HG03439 (cell line): Measurements from ENCODE around the gene NCAM1.
"Not testable (repeated sequence)": the region's sequence is repeated elsewhere in the genome, so short reads cannot be mapped to it uniquely, and the experiment has no call there.

ENCODE experiments used
- ATAC-seq: cut with Tn5 transposase; IDR thresholded peaks from one replicate; pipeline ENCODE4 v1.9.1; 2021; ENCODE audit warnings: mild to moderate bottlenecking, moderate library complexity; ENCODE audit not compliant: unreplicated experiment

Gene NCAM1

GRCh38 chr11:113293936-113294335, 332.7 kb downstream of the NCAM1 start:
- ATAC-seq = no peak

- no peak for ATAC-seq
These were observed 334.8 kb downstream of the NCAM1 start for GRCh38 chr11:113295993-113296392.

DNA sequence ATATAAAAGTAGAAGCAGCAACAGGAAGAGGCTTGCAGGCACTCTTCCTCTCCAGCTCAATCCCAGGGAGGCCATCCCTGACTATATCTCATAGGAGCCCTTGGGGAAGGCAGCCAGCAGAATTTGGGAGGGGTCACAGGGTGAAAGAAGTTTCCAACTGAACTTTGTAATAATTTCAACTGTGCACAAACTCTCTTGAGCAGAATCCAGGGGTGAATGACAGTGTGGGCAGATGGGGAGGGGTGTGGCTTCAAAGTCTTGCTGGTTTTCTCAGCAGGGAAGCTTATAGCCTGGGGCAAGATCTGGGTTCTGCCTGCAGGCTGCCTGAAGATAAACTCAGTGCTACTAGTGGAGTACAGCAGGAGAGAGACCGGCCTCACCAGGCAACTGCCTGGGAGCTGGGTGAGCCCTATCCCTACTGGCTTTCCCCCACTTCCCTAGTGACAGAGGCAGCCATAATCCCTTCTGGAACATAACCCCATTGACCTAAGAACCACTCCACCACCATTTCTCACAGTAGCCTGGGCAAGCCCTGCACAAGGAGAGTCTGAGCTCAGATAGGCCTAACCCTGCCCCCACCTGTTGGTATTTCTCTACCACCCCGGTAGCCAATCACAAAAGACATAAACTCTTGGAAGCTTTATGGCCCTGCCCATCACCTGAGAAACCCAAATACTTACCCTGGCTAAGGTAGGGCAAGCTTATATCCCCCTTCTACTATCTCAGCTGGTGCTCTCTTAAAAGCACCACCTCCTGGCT, 335.4 kb downstream of the NCAM1 start:
- no peak for ATAC-seq

GRCh38 chr11:113298496-113298895, 337.3 kb downstream of the NCAM1 start:
- ATAC-seq = not testable (repeated sequence)

- ATAC-seq = no peak
These were observed 343.7 kb downstream of the NCAM1 start for GRCh38 chr11:113304916-113305315.

DNA sequence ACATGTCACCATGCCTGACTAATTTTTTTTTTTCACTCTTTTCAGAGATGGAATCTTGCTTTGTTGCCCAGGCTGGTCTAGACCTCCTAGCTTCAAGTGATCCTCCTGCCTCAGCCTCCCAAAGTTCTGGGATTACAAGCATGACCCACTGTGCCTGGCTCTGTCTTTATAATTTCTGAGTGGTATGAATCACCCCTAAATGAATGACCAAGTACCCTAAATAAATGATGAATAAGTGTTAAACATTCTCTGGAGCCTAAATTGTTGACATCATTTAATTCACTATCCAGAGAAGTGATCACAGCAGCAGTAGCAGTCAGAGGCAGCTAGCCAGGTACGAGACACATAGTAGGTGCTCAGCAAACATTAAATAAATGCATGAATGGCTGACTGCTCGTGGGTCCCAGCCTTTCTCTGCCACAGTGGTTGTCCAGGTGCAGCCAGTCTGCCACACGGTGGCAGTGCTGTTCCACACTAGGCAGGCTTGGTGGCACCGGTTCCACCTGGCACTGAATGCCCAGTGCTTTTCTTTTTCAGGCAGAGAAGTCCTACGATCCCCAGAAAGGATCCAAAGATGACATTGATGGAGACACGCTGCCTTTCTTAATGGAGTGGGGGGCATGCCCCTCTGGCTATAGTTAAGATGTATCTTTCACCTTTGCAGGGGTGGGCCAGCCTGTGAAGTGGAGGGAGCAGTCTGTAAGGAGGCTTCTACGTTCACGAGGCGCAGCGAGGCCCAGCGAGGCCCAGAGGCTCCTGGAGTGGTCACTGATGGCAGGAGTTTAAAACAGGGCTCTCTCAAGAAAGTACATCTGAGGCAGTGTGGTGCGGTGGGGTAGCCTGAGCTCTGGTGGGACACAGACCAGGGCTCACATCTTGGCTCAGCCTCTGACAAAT, 344.5 kb downstream of the NCAM1 start:
- peak; percentile 61 for ATAC-seq

DNA sequence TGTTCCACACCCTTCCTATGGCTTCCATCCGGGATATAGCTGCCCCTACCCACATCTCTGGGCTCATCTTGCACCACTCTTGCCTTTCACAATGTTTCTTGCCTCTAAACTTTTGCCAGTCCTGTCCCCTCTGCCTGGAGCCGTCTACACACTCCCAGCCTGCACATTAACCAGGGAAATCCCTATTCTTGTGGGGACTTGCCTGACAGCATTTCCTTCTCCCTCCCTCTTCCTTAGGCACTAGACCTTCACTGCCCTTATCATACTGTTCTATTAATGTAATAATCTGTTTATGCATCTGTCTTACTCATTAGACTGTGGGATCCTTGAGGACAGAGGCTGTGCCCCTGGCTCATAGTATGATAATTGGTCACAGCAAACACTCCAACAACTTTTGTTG, 347.4 kb downstream of the NCAM1 start:
- no peak for ATAC-seq

DNA sequence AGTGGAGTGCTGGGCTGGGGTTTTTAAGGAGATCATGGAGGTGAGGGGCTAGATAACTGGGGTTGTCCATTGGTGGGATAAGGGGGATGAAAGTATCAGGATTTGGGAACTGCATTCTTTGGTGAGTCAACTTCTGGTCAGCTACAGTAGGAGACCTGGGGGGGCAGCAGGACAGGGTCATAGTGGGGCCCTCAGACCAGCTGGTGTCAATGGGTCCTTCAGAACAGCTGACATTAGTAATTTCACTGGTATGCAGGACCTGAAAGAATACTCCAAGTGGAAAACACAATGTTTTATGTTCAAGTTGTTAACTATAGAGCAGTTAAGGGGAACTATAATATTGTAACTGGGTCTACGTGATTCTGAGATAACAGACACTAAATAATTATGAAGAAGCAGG, 350.3 kb downstream of the NCAM1 start:
- no peak for ATAC-seq

DNA sequence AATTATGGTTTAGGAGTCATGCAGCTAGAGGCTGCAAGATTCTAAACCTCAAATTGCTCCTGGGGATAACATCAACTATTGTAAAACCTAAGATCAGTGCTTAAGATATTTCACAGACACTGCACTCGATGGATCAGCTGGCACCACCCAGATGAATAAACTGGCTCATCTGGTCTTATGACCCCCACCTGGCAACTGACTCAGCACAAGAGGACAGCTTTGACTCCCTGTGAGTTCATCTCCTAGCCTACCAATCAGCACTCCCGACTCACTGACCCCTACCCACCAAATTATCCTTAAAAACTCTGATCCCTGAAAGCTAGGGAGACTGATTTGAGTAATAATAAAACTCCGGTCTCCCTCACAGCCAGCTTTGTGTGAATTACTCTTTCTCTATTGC, 352.4 kb downstream of the NCAM1 start:
- no peak for ATAC-seq

DNA sequence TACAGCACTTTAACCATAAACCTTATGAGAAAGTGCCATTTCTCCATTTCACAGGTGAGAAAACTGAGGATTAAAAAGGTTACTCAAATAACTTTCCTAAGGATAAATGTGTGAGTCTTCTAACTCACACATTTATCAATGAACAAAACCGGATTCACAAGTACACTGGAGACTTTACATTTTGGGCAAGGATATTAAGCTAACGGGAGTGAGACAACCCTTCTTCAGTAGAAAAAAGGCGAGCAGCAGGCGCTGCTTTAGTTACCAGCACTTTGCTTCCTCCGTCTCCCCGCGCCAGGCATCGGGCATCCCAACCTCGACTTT, 352.8 kb downstream of the NCAM1 start:
- ATAC-seq = no peak

- peak; percentile 97 for ATAC-seq
These were observed 353.4 kb downstream of the NCAM1 start, which contains the start of gene TTC12 for GRCh38 chr11:113314389-113315301. TTC12 (plus strand) TSS chr11:113314583; CDS start chr11:113316258, 1,675 bp downstream.

DNA sequence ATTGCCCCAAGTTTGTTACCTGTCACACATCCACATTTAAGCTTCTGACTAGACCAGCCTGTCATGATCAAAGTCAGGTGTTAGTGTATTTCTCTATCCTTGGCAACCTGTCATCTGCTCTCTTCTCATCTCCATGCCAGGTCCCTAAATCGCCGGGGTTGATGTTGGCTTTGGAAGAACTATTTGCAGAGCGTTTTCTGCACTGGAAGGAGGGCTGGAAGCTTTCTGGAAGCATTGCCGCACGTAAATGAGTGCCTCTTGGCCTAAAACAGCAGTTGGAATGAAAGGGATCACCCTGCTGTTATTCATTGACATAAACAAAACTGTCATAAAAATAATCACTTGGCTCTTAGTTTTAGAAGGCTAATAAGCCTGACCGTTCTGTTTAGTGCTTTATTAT, 354.6 kb downstream of the NCAM1 start:
- ATAC-seq = no peak

GRCh38 chr11:113316256-113316655, 355.0 kb downstream of the NCAM1 start:
- no peak for ATAC-seq

GRCh38 chr11:113317339-113317738, 356.1 kb downstream of the NCAM1 start:
- ATAC-seq = no peak

- ATAC-seq = no peak
These were observed 357.9 kb downstream of the NCAM1 start for GRCh38 chr11:113319085-113319484.

- ATAC-seq = no peak
These were observed 360.9 kb downstream of the NCAM1 start for GRCh38 chr11:113322158-113322557.

- no peak for ATAC-seq
These were observed 363.0 kb downstream of the NCAM1 start for GRCh38 chr11:113324250-113324649.
